Left lung (tissue), 10 donors: ENCODE measurements around the gene NRBP1. TPM values are rescaled to one million over a fixed set of nuclear protein-coding genes. Genes with fewer than 3 reads are reported as not detected.

Source experiments
- ATAC-seq: fragments of 200-7000 bp; cut with Tn5 transposase; one replicate; pipeline ENCODE4 v1.9.1; 2020; ENCODE audit warnings: moderate library complexity
- DNase-seq, 4 donors: peaks; one replicate each; pipeline ENCODE4 v3.0.0-alpha.2; 2013 to 2020
- H3K27ac ChIP-seq, 2 donors: fragments of 200-600 bp; sonication (generic) in 1 of 2; one replicate each; pipeline versions ENCODE4 v1.5.0 to v1.8.0; 2020 to 2021
- H3K27me3 ChIP-seq, 2 donors: fragments of 200-600 bp; sonication (generic) in 1 of 2; one replicate each; pipeline versions ENCODE4 v1.5.0 to v1.8.0; 2020 to 2021
- H3K36me3 ChIP-seq, 2 donors: fragments of 200-600 bp; sonication (generic) in 1 of 2; one replicate each; pipeline versions ENCODE4 v1.5.0 to v1.8.0; 2020 to 2021
- H3K4me1 ChIP-seq, 2 donors: fragments of 200-600 bp; one replicate each; pipeline ENCODE4 v1.8.0; 2021
- H3K4me3 ChIP-seq, 2 donors: fragments of 200-600 bp; sonication (generic) in 1 of 2; one replicate each; pipeline versions ENCODE4 v1.5.0 to v1.8.0; 2020 to 2021; ENCODE audit warnings: mild to moderate bottlenecking in 1 of 2
- H3K9me3 ChIP-seq, 2 donors: fragments of 200-600 bp; sonication (generic) in 1 of 2; one replicate each; pipeline versions ENCODE4 v1.5.0 to v1.8.0; 2020 to 2021
- intact Hi-C, 2 donors: fragments of 100-400 bp; cut with DNase I; formaldehyde crosslinking; loops; one replicate each; pipeline versions ENCODE4 v1.11.2 to v1.14.2; 2022
- polyA plus RNA-seq, 6 donors: library from polyadenylated mRNA; unstranded; fragments of 120-200 nt; gene quantifications; one replicate each; pipeline ENCODE4 v1.2.1, GENCODE V29; 2013; ENCODE audit not compliant: insufficient read length in 6 of 6
- total RNA-seq, 2 donors: library from RNA; stranded (reverse); fragmentation: NEBNext Ultra II Directional; extraction: Animal tissue kit (Norgen Biotek cat#: 25700); gene quantifications; one replicate each; pipeline ENCODE4 v1.2.1, GENCODE V29; 2021
- TF ChIP-seq, protein P1 (sequence below), 2 donors: fragments of 200-600 bp; sonication (generic) in 1 of 2; IDR thresholded peaks; one replicate each; pipeline versions ENCODE4 v1.5.0 to v1.8.0; 2021; ENCODE audit warnings: antibody characterized with exemption in 2 of 2
- donor health status: DM: no; HTN: yes; CAD: no.
- donor health status: DM: no; HTN: no; CAD: no.

NRBP1 gene
- total and polyA plus RNA-seq, 8 donors = 81.6 to 137 (median 121) TPM

DNA sequence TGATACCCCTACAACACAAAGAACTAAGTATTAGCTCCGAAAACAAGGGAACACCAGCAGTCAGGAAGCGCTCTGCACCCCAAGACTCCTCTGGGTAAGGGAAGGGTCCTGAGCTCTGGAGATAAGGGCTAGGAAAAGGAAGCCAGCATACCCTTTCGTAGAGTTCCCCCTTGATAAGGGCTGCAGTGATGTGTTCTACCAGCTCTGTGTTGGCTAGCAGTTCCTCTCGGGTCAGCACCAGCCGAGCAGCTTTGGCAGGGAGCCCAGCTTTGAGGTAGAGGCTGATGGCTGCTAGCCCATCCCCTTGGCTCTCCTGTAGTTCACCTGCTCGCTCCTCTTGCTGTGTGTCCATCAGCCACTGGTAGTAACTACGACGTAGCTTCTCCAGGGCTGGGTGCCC, 32.7 kb downstream of the NRBP1 start:
- intact Hi-C loops = no loop called here
- no peaks in the 10 kb centered on the region for H3K9me3 ChIP-seq
- TF ChIP-seq, protein P1, sequence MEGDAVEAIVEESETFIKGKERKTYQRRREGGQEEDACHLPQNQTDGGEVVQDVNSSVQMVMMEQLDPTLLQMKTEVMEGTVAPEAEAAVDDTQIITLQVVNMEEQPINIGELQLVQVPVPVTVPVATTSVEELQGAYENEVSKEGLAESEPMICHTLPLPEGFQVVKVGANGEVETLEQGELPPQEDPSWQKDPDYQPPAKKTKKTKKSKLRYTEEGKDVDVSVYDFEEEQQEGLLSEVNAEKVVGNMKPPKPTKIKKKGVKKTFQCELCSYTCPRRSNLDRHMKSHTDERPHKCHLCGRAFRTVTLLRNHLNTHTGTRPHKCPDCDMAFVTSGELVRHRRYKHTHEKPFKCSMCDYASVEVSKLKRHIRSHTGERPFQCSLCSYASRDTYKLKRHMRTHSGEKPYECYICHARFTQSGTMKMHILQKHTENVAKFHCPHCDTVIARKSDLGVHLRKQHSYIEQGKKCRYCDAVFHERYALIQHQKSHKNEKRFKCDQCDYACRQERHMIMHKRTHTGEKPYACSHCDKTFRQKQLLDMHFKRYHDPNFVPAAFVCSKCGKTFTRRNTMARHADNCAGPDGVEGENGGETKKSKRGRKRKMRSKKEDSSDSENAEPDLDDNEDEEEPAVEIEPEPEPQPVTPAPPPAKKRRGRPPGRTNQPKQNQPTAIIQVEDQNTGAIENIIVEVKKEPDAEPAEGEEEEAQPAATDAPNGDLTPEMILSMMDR (IDR thresholded peaks at IDR 0.05) = no peak

DNA sequence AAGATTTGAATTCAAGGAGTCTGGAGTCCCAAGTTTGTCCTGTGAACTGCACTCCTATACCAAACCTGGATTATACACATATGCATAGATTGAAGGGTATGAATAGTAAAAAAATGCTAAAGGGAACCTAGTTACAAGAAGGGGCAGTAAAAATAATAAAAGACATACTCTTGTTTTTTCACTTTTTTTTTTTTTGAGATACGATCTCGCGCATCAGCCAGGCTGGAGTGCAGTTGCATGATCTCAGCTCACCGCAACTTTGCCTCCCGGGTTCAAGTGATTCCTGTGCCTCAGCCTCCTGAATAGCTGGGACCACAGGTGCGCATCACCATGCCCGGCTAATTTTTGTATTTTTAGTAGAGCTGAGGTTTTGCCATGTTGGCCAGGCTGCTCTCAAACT, 36.0 kb downstream of the NRBP1 start:
- Histone ChIP-seq H3K27me3 (no peaks in the 10 kb centered on the region), H3K36me3 (peaks cover 0 to 7% of the 10 kb centered on the region in 2 donors), H3K9me3 (no peaks in the 10 kb centered on the region), H3K4me1 (no peaks in the 10 kb centered on the region), H3K4me3 (no peak overlapping the region), H3K27ac (no peak overlapping the region)
- ATAC-seq (no peak), DNase-seq (no peak)
- TF ChIP-seq, protein P1 (IDR thresholded peaks at IDR 0.05) = no peak
- intact Hi-C loops = no loop called here

More for the DNA sequence above, 32.7 kb downstream of the NRBP1 start:
- DNase-seq = no peak
- no peak for ATAC-seq
- Histone ChIP-seq H3K4me1 (no peaks in the 10 kb centered on the region), H3K36me3 (peaks cover 0 to 39% of the 10 kb centered on the region in 2 donors), H3K27me3 (no peaks in the 10 kb centered on the region), H3K4me3 (no peak overlapping the region), H3K27ac (no peak overlapping the region)

DNA sequence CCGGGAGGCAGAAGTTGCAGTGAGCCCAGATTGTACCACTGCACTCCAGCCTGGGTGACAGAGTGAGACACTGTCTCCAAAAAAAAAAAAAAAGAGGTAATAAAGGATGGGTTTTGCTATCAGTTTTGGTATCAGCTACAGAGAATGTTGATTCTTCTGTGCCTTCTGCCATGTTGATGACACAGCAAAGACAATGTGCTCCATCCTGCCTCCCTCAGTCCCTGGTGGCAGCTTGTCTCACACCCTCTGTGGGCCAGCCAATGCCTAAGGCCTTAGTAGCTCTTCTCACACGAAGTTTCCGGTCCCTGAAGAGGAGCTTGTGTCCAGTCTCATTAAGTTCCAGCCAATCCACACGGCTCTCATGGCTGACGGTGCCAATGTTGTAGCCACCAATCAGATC, 43.5 kb downstream of the NRBP1 start:
- Histone ChIP-seq H3K27ac (no peak overlapping the region), H3K36me3 (peaks cover 0 to 36% of the 10 kb centered on the region in 2 donors), H3K4me3 (no peak overlapping the region), H3K27me3 (no peaks in the 10 kb centered on the region), H3K9me3 (no peaks in the 10 kb centered on the region), H3K4me1 (no peaks in the 10 kb centered on the region)
- ATAC-seq (no peak), DNase-seq (no peak)
- intact Hi-C loops = no loop called here
- TF ChIP-seq, protein P1 (IDR thresholded peaks at IDR 0.05) = no peak

DNA sequence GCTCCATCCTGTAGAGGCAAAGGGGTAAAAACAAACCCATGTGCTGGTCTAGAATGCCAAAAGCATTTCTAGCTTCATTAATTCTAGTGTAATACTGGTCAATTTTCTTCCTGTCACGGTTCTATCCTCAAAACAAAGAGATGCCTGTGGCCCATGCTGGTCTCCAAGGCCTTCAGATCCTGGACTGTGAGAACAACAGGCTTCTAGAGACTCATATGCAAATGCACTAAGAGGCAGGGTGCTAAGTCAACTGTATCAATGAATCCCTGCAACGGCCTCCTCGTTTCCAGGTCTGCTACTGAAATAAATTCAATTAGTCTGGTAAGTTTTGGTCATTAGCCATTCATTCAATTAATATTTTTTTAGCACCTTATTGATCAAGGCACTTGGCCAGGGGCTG, 57.1 kb downstream of the NRBP1 start:
- TF ChIP-seq, protein P1 (IDR thresholded peaks at IDR 0.05) = no peak
- intact Hi-C loops = no loop called here
- DNase-seq (no peak), ATAC-seq (no peak)
- Histone ChIP-seq H3K4me3 (no peak overlapping the region), H3K27ac (no peak overlapping the region), H3K36me3 (peaks cover 0 to 18% of the 10 kb centered on the region in 2 donors), H3K9me3 (no peaks in the 10 kb centered on the region), H3K4me1 (peaks cover 10 to 13% of the 10 kb centered on the region in 2 donors), H3K27me3 (no peaks in the 10 kb centered on the region)

DNA sequence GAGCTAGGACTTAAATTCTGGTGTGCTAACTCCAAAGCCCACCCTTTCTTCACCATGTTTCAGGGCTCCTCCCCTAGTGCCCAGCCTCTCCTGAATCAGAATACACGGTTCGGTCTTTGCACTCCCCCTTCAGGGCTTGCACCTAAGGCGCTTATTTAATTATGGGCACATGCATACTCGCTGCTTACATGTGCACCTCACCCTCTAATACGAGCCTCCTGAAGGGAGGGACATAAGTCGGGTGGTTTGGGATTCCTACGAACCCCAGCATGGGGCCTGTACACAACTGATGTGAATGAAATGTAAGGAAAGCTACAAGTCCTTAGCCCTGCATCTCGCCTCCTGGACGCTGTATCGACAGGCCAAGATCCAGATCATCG, 60.7 kb downstream of the NRBP1 start:
- TF ChIP-seq, protein P1 (IDR thresholded peaks at IDR 0.05) = no peak
- intact Hi-C loops = no loop called here
- peak in 2 of 4 donors; percentile 26 to 32 for DNase-seq
- Histone ChIP-seq H3K4me1 (peaks cover 10 to 13% of the 10 kb centered on the region in 2 donors), H3K4me3 (peak overlapping the region; percentile 52 to 60), H3K27me3 (peaks cover 0 to 10% of the 10 kb centered on the region in 2 donors), H3K9me3 (no peaks in the 10 kb centered on the region), H3K36me3 (peaks cover 0 to under 1% of the 10 kb centered on the region in 2 donors), H3K27ac (peak overlapping the region; percentile 42 to 75)
- ATAC-seq = peak; percentile 35
